Ovary (tissue), 3 donors: ENCODE results near the gene CXCR5.

Experiments
- CTCF ChIP-seq, 3 donors: fragments of 450-650 bp in 2 of 3; fragments of 200-600 bp in 1 of 3; IDR thresholded peaks; one replicate each; pipeline versions ENCODE4 v1.5.1 to v1.8.0; 2016 to 2022; ENCODE audit warnings: antibody characterized with exemption in 3 of 3, mild to moderate bottlenecking in 1 of 3
- EP300 ChIP-seq: sonication (generic); formaldehyde crosslinking; IDR thresholded peaks from one replicate; pipeline ENCODE4 v1.6.1; 2017; ENCODE audit warnings: antibody characterized with exemption
- POLR2A ChIP-seq: fragments of 450-650 bp; IDR thresholded peaks from one replicate; pipeline ENCODE4 v1.6.1; 2017; ENCODE audit warnings: antibody characterized with exemption, mild to moderate bottlenecking, moderate library complexity
- donor health status: DM: no; HTN: no; CAD: no.

- TF ChIP-seq CTCF (IDR thresholded peaks at IDR 0.05): no peak
- TF ChIP-seq EP300: no peak
- TF ChIP-seq POLR2A: peak; percentile 48
Observed at GRCh38 chr11:118911880-118912741, 28.4 kb downstream of the CXCR5 start.
